PFSK-1 (cell line): Measurements from ENCODE around the gene NUDT16L1.

ENCODE experiments used
- FOXP2 ChIP-seq: optimal IDR thresholded peaks from 2 replicates; pipeline ENCODE3; 2011; ENCODE audit warnings: borderline replicate concordance, control low read depth, inconsistent platforms; ENCODE audit not compliant: insufficient read depth; ENCODE audit errors: extremely low read length, extremely low read depth
- POLR2AphosphoS5 ChIP-seq: IDR thresholded peaks from 2 replicates; pipeline ENCODE4 v1.6.1; 2012; ENCODE audit warnings: low read depth, mild to moderate bottlenecking, control low read depth, low read length, moderate library complexity
- SIN3A ChIP-seq: IDR thresholded peaks from 2 replicates; pipeline ENCODE4 v1.6.1; 2012; ENCODE audit warnings: mild to moderate bottlenecking, low read length, moderate library complexity, borderline replicate concordance; ENCODE audit not compliant: insufficient read depth
- TAF1 ChIP-seq: IDR thresholded peaks from 2 replicates; pipeline ENCODE4 v1.6.1; 2012; ENCODE audit warnings: low read length, control low read depth, borderline replicate concordance; ENCODE audit not compliant: insufficient read depth
- TF ChIP-seq, protein P1 (sequence below), 2 experiments: IDR thresholded peaks; 2 replicates each; pipeline versions ENCODE4 v1.6.1 to v1.8.0; 2011 to 2012; ENCODE audit warnings: low read depth in 2 of 2, low read length in 2 of 2, control low read depth in 1 of 2, inconsistent platforms in 1 of 2, mild to moderate bottlenecking in 1 of 2, moderate library complexity in 1 of 2; ENCODE audit not compliant: insufficient read depth in 1 of 2

NUDT16L1 gene

DNA sequence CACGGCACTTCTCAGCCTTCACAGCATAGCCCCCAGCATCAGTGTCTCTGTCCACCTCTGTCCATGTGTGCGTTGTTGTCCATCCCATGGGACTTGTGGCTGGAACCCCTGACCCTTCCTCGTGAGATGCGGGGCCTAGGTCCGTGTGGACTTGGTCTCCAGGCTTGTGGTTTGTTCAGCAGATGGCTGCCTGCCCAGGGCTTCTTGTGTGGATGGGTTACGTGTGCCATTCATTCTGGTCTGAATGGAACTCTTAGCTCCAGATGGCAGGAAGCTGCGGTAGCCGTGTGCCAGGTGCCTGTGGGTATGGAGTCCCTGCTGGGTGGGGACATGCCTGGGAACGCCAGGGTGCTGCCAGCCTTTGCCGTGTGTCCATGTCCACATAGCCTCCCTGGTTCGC lies 31.7 kb upstream of the NUDT16L1 start:
- no peak for TF ChIP-seq SIN3A
- TF ChIP-seq POLR2AphosphoS5: no peak
- no peak for TF ChIP-seq TAF1
- no peak for TF ChIP-seq FOXP2
- TF ChIP-seq, protein P1, sequence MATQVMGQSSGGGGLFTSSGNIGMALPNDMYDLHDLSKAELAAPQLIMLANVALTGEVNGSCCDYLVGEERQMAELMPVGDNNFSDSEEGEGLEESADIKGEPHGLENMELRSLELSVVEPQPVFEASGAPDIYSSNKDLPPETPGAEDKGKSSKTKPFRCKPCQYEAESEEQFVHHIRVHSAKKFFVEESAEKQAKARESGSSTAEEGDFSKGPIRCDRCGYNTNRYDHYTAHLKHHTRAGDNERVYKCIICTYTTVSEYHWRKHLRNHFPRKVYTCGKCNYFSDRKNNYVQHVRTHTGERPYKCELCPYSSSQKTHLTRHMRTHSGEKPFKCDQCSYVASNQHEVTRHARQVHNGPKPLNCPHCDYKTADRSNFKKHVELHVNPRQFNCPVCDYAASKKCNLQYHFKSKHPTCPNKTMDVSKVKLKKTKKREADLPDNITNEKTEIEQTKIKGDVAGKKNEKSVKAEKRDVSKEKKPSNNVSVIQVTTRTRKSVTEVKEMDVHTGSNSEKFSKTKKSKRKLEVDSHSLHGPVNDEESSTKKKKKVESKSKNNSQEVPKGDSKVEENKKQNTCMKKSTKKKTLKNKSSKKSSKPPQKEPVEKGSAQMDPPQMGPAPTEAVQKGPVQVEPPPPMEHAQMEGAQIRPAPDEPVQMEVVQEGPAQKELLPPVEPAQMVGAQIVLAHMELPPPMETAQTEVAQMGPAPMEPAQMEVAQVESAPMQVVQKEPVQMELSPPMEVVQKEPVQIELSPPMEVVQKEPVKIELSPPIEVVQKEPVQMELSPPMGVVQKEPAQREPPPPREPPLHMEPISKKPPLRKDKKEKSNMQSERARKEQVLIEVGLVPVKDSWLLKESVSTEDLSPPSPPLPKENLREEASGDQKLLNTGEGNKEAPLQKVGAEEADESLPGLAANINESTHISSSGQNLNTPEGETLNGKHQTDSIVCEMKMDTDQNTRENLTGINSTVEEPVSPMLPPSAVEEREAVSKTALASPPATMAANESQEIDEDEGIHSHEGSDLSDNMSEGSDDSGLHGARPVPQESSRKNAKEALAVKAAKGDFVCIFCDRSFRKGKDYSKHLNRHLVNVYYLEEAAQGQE (IDR thresholded peaks at IDR 0.05; ENCODE audit: insufficient read depth in 1 of 2, low read depth in 2 of 2, low read length in 2 of 2): no peak

- TF ChIP-seq POLR2AphosphoS5 (no peak), FOXP2 (no peak), SIN3A (no peak), TAF1 (no peak)
- TF ChIP-seq, protein P1 (IDR thresholded peaks at IDR 0.05; ENCODE audit: insufficient read depth in 1 of 2, low read depth in 2 of 2, low read length in 2 of 2): no peak
These were observed 29.9 kb upstream of the NUDT16L1 start for GRCh38 chr16:4663465-4663776.

DNA sequence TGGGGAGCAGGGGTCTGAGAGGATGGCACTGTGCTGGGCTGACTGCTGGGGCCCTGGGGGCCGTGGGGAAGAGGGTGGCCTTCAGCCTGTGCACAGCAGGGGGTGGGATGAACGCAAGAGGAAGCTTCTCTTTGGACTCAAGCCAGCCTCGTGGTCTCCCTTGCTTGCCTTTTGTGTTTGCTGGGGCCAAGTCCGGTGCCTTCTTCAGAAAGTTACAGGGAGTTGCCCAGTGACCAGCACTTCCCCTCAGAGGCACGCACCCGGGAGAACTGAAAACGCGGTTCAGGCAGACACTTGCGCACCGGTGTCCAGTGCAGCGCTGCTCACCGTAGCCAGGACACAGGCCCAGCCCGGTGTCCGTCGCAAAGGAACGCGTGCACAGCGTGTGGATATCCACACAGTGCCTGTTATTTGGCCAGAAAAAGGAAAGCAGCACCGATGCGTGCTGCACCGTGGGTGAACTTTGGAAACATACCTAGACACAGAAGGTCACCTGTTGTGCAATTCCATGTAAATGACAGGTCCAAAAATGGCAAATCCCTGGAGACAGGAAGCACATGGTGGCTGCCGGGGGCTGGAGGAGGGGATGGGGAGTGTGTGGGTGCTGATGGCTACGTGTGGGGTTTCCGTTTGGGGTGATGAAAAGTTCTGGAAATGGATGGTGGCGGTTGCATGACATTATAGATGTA lies 29.4 kb upstream of the NUDT16L1 start:
- TF ChIP-seq POLR2AphosphoS5 (no peak), SIN3A (no peak), FOXP2 (no peak), TAF1 (no peak)
- TF ChIP-seq, protein P1 (IDR thresholded peaks at IDR 0.05; ENCODE audit: insufficient read depth in 1 of 2, low read depth in 2 of 2, low read length in 2 of 2): no peak

- no peak for TF ChIP-seq TAF1
- TF ChIP-seq FOXP2: no peak
- TF ChIP-seq SIN3A: no peak
- TF ChIP-seq POLR2AphosphoS5: no peak
- TF ChIP-seq, protein P1 (IDR thresholded peaks at IDR 0.05; ENCODE audit: insufficient read depth in 1 of 2, low read depth in 2 of 2, low read length in 2 of 2): no peak
These were observed 28.6 kb upstream of the NUDT16L1 start for GRCh38 chr16:4664538-4665418.
